ENCODE data around the gene TTLL1. TPM values are rescaled to one million over a fixed set of nuclear protein-coding genes. Genes with fewer than 3 reads are reported as not detected.

Gene TTLL1
- total and polyA plus RNA-seq, 7 donors, result 2.4 to 6.4 (median 4.3) TPM

GRCh38 chr22:42991010-42991651 is 98.1 kb downstream of the TTLL1 start:
- no peaks in the 10 kb centered on the region for H3K36me3 ChIP-seq
- DNase-seq, result peak; percentile 52
- intact Hi-C loops (cut with DNase I), result loop anchor here (5.0 kb wide), 2 partner anchors 59 to 84 kb away; no protein-coding TSS in a partner anchor
- no peak overlapping the region for H3K4me3 ChIP-seq
- H3K27me3 ChIP-seq, result no peaks in the 10 kb centered on the region
- no peaks in the 10 kb centered on the region for H3K9me3 ChIP-seq
- H3K27ac ChIP-seq, result peak overlapping the region; percentile 39 to 93 (median 72)
- H3K4me1 ChIP-seq, result peaks cover 0 to 81% (median 64%) of the 10 kb centered on the region in 4 donors
- TF ChIP-seq POLR2AphosphoS5 (IDR thresholded peaks at IDR 0.05), result peak in 1 of 4 donors; percentile 39
- TF ChIP-seq POLR2A (IDR thresholded peaks at IDR 0.05), result no peak
- peak in 1 of 4 donors; percentile 65 for TF ChIP-seq EP300 (IDR thresholded peaks at IDR 0.05)
- 20 to 59% methylated on average over 5 of the region's 5 CpGs for WGBS, 2 donors

GRCh38 chr22:42990131-42990838 is 98.9 kb downstream of the TTLL1 start:
- peaks cover 0 to 81% (median 63%) of the 10 kb centered on the region in 4 donors for H3K4me1 ChIP-seq
- no peaks in the 10 kb centered on the region for H3K9me3 ChIP-seq
- intact Hi-C loops (cut with DNase I), result loop anchor here (5.0 kb wide), 2 partner anchors 58 to 83 kb away; no protein-coding TSS in a partner anchor
- DNase-seq, result peak; percentile 71
- no peak for TF ChIP-seq POLR2A (IDR thresholded peaks at IDR 0.05)
- no peaks in the 10 kb centered on the region for H3K36me3 ChIP-seq
- peak overlapping the region in 3 of 4 donors; percentile 54 to 93 (median 89) for H3K27ac ChIP-seq
- H3K4me3 ChIP-seq, result no peak overlapping the region
- H3K27me3 ChIP-seq, result no peaks in the 10 kb centered on the region
- 70 to 76% methylated on average over 9 of the region's 9 CpGs for WGBS, 2 donors

Other genes starting within 250 kb of the TTLL1 start
- gene ARFGAP3, start 232.1 kb downstream of the TTLL1 start, total RNA-seq, result 10 to 100 TPM; 35.7 to 45.3 (median 40.5) TPM
- gene ARFGAP3, start 232.1 kb downstream of the TTLL1 start, polyA plus RNA-seq, result 10 to 100 TPM; 23.4 to 28.4 (median 27.1) TPM
- gene PACSIN2, start 74.2 kb downstream of the TTLL1 start, total RNA-seq, result 10 to 100 TPM; 44.2 to 52.3 (median 48.3) TPM
- gene PACSIN2, start 74.2 kb downstream of the TTLL1 start, polyA plus RNA-seq, result 100 to 1,000 TPM in 1 of 3 donors, 10 to 100 TPM in 2; 75.1 to 126 (median 91.4) TPM
- gene BIK, start 21.4 kb upstream of the TTLL1 start, total RNA-seq, result not detected
- 10 to 100 TPM; 29.6 to 39.1 (median 35.4) TPM for gene BIK, start 21.4 kb upstream of the TTLL1 start, polyA plus RNA-seq
- gene MCAT, start 54.0 kb upstream of the TTLL1 start, total RNA-seq, result 10 to 100 TPM; 15.3 to 20.8 (median 17.9) TPM
- gene MCAT, start 54.0 kb upstream of the TTLL1 start, polyA plus RNA-seq, result 10 to 100 TPM; 10.2 to 23.4 (median 14.3) TPM
- gene TSPO, start 62.2 kb upstream of the TTLL1 start, total RNA-seq, result 100 to 1,000 TPM; 126 to 219 (median 157) TPM
- 100 to 1,000 TPM; 395 to 513 (median 443) TPM for gene TSPO, start 62.2 kb upstream of the TTLL1 start, polyA plus RNA-seq
- 10 to 100 TPM; 13.2 to 21.3 (median 16.2) TPM for gene TTLL12, start 97.7 kb upstream of the TTLL1 start, total RNA-seq
- 100 to 1,000 TPM in 1 of 3 donors, 10 to 100 TPM in 2; 83.5 to 127 (median 99.0) TPM for gene TTLL12, start 97.7 kb upstream of the TTLL1 start, polyA plus RNA-seq

All from sigmoid colon (tissue), 7 donors.